RCC 7860 (cell line): ENCODE data around the gene ST8SIA5.

Source experiments
- DNase-seq: peaks from one replicate; pipeline ENCODE4 v3.0.0-alpha.2; 2015; ENCODE audit warnings: low spot score
- FAIRE-seq: peaks from 2 replicates; lab custom pipeline; 2012; peaks lifted over from hg19 to GRCh38; lab: Jason Lieb, UNC

The ST8SIA5 gene

GRCh38 chr18:46715062-46715461, 41.8 kb downstream of the ST8SIA5 start:
- FAIRE-seq: no peak
- no peak for DNase-seq

- FAIRE-seq: peak; percentile 93
- peak; percentile 90 for DNase-seq
Measured at GRCh38 chr18:46712406-46712805, 44.4 kb downstream of the ST8SIA5 start.

DNA sequence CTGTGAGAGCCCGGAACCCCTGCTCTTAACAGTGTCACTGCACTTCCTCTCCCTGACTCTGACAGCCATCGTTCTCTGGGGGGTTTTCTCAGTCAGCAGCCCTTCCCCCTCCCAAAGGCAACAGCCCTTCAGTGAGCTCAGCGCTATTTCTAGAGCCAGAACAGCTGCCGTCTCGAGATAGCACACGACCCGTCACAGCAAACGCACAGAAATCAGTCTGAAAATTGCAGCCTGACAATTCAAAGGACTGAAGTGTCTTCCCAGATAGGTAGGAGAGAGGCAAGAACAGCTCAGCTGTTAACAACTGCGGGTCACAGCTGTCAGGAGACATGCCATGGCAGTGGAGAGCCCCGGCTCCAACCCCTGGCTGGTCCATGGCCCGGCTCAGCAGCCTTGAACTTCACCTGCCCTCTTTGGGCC, 45.4 kb downstream of the ST8SIA5 start:
- FAIRE-seq: no peak

DNA sequence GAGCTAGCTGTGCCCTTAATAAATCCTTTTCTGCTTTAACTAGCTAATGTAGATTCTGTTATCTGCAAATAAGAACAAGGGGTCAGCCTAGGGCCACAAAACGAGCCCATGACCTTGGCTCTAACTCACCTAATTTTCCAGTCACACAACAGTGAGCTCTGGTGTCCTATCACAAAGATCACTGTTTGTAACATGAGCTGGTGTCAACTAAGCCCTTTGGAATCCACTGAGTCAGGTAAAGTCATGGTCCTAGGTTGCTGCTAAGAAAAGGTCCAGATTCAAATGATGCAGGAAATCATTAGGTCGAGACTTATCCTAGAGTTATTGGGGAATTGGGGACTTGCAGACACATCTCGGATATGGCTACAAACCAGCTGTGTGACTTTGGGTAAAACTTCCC, 49.9 kb downstream of the ST8SIA5 start:
- peak; percentile 93 for FAIRE-seq
- peak; percentile 72 for DNase-seq

More for the DNA sequence above, 45.4 kb downstream of the ST8SIA5 start:
- DNase-seq: no peak

DNA sequence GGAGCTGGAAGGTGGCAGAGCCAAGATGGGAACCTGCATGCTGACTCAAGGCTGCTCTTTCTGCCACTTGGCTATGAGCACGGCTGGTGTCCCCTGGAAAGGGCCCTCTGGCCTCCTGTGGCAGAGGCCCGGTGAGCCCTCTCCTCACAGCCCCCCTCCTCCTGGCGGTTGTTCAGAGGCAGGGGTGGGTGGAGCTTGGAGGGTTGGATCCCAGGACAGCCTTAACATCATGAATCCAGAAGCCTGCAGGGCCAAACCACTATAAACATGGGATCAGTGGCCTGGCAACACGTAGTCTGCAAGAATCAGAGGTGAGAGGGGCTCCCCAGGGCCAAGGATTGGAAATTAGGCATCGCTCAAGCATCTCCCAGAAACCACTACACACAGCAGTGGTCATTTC, 51.3 kb downstream of the ST8SIA5 start:
- no peak for DNase-seq
- FAIRE-seq: no peak

DNA sequence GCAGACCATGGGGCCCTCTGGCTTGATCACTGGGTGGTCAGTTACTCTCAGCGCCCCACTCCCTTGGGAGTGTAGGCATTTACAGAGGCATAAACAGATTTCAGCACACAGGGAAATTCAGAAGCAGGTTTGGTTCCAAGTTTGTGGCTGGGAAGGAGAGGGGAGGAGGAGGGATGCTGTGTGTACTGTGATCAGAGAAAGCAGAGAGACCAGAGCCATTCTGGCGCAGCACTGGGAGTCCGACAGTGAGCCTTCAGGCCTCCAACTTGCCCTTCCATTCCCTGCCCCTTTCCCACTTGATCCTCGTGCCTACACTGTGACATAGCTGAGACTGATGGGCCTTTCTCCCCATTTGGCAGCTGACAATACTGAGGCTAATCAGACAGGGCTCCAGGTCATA, 52.0 kb downstream of the ST8SIA5 start:
- no peak for DNase-seq
- FAIRE-seq: no peak

- no peak for DNase-seq
- FAIRE-seq: no peak
Measured at GRCh38 chr18:46704189-46704588, 52.7 kb downstream of the ST8SIA5 start.

- FAIRE-seq: no peak
- no peak for DNase-seq
Measured at GRCh38 chr18:46702471-46702870, 54.4 kb downstream of the ST8SIA5 start.

DNA sequence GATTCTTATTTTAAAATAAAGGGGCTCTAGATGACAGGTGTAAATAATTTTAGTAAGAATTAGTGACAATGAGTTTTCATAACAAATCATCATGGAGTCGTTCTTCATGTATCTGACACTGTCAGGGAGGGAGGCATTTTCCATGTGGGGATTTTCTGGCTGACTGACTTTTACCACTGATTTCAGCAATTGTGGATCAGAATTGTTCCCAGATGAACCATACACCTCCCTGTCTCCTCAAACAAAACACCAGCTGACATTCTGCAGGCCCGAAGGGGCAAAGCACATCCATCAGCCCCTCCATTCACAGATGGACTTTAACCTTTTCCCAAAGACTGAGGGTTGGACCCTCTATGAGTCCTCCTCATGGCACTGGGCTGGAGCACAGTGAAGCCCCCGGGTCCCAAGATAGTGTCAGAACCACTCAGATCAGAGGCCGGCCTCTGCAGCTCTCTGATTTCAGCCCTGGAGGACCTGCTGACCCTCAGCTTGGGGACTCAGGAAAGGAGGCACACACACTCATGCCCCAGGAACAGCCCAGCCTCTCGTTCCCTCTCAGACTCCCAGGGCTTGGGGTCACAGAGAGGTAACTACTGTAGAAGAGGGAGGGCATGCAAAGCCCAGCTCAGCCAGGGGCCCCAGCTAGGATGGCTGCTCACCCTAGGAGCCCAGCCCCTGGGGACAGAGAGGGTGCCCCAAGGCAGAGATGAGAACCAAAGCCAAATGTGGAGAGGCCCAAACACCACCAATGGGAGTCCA, 56.6 kb downstream of the ST8SIA5 start:
- FAIRE-seq: no peak

DNA sequence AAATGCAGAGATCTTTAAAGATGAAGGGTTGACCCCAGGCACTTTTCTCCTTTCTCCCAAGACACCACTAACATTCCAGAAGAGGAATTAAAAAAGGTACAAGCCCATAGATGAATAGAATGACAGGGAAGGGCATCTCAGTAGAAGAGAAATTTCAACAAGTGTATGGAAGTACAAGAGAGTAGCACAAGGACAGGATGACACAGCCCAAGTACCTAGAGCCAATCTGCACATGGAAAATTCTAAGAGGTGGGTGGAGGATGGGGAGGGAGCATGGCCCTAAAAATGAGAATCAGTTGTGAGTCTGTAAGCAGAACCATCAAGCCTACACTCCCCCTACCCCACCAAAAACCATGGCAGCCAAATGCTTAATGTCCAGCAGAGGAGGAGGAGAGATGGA, 60.2 kb downstream of the ST8SIA5 start:
- FAIRE-seq (no peak), DNase-seq (no peak)

More for the DNA sequence above, 56.6 kb downstream of the ST8SIA5 start:
- no peak for DNase-seq

DNA sequence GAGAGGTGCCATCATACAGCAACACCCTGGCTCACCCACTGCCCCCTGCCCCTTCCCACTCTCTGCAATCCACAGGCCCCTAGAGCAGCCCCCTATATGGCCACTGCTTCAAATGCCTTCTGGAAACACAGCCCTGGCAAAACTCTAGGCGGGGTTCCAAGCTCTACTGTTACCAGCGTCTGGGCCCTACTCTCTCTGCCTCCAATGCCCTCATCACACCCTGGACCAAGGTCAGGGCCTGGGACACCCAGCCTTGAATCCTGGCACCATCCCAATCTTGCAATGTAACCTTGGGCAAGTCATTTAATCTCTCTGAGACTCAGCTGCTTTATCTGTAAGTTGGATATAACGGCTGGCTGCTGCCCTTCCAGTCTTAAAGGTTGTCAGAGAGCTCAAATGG, 60.6 kb downstream of the ST8SIA5 start:
- no peak for DNase-seq
- FAIRE-seq: no peak

GRCh38 chr18:46693996-46694395, 62.9 kb downstream of the ST8SIA5 start:
- DNase-seq (no peak), FAIRE-seq (no peak)

GRCh38 chr18:46688853-46689525, 67.9 kb downstream of the ST8SIA5 start:
- DNase-seq (no peak), FAIRE-seq (no peak)

- FAIRE-seq: no peak
- DNase-seq: no peak
Measured at GRCh38 chr18:46686186-46686585, 70.7 kb downstream of the ST8SIA5 start.

GRCh38 chr18:46683252-46683651, 73.6 kb downstream of the ST8SIA5 start:
- FAIRE-seq (no peak), DNase-seq (no peak)

GRCh38 chr18:46680784-46681695, 75.8 kb downstream of the ST8SIA5 start:
- no peak for DNase-seq
- FAIRE-seq: no peak

DNA sequence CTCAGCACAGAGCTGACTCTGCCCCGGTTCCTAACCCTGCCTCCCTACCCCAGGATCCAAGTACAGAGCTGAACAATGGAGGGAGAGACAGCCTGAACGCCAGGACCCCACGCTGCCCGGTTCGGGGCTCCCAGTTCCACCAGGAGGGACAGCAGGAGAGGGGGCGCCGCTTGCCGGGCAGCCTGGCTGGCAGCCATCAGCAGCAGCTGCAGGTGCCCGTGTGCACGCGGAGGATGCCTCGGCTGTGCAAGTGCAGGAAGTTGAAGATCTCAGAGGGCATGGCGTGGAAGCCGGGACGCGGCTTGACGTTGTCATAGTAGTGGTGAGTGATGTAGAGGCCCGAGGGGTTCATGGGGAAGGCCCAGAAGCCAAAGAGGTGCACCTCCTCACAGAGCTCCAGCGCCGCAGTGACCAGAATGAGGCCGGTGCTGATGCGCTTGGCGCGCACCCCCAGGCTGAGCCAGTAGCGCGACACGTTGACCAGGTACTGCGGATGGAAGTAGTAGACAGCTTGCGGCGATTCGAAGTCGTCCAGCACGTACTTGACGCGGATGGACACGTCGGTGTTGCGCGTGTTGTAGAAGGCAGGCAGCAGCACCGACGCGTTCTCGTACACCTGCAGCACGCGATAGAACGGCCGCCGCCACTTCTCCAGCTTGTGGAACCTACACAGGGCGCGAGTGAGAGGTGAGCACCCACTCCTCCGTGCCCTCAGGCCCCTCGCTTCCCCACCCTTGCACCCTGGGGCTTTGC, 76.8 kb downstream of the ST8SIA5 start:
- DNase-seq: no peak
- no peak for FAIRE-seq

DNA sequence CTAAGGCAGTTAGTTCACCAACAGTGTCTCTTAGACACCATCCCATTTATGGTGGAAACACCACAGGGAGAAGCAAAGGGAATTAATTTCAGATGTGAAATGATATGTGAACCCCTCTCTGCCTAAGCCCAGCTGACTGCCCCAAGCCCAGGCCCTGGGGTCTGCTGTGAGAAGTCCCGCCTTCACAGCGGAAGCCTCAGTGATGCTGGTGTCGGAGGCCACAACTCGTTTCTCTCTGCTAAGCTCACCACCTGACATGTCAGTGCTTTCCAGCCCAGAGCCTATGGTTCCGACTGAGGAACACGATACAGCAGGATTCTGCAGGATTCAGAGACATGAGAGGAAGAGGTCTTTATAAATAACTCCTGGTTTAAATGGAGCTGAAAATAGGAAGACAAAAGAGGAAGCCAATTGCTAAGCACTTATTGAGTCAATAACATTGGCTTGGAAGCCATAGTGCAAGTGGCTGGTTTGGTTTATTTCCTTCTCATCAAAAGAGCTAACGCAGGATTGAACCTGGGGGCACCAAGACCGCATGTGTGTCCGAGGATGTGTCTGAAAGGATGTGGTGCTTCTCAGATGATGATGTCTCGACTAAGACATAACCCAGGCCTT, 78.0 kb downstream of the ST8SIA5 start:
- DNase-seq (no peak), FAIRE-seq (no peak)

GRCh38 chr18:46678041-46678440, 78.8 kb downstream of the ST8SIA5 start:
- DNase-seq (no peak), FAIRE-seq (no peak)

GRCh38 chr18:46677611-46678010, 79.2 kb downstream of the ST8SIA5 start:
- peak; percentile 42 for FAIRE-seq

More at GRCh38 chr18:46677611-46678010, 79.2 kb downstream of the ST8SIA5 start:
- DNase-seq: peak; percentile 29
